ENCODE measurements around the gene C5.
"Not testable (repeated sequence)": the region's sequence is repeated elsewhere in the genome, so short reads cannot be mapped to it uniquely, and the experiment has no call there.

C5 gene

GRCh38 chr9:121050128-121050988 is at the start of gene C5:
Gene C5 (minus strand): TSS chr9:121050275. CDS start chr9:121050246, 29 bp downstream.
- DNase-seq (ENCODE audit: insufficient read length, low spot score), result no peak
- no peak for FAIRE-seq
- TF ChIP-seq CTCF (IDR thresholded peaks at IDR 0.05; ENCODE audit: insufficient read depth, missing control alignments), result no peak

GRCh38 chr9:121098567-121099198 is 48.6 kb upstream of the C5 start:
- no peak for FAIRE-seq
- DNase-seq (ENCODE audit: insufficient read length, low spot score), result no peak
- no peak for TF ChIP-seq CTCF (IDR thresholded peaks at IDR 0.05; ENCODE audit: insufficient read depth, missing control alignments)

- no peak for FAIRE-seq
- DNase-seq (ENCODE audit: insufficient read length, low spot score), result no peak
These were observed 45.0 kb upstream of the C5 start for GRCh38 chr9:121095057-121095456.

DNA sequence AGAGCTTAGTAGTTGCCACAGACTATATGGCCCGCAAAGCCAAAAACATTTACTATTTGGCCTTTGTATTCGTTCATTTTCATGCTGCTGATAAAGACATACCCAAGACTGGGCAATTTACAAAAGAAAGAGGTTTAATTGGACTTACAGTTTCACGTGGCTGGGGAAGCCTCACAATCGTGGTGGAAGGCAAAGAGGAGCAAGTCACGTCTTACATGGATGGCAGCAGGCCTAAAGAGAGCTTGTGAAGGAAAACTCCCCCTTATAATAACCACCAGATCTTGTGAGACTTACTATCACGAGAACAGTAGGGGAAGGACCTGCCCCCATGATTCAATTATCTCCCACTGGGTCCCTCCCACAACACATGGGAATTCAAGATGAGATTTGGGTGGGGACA is 40.7 kb upstream of the C5 start:
- not testable (repeated sequence) for FAIRE-seq; DNase-seq (ENCODE audit: insufficient read length, low spot score)

More at GRCh38 chr9:121095057-121095456, 45.0 kb upstream of the C5 start:
- TF ChIP-seq CTCF (IDR thresholded peaks at IDR 0.05; ENCODE audit: insufficient read depth, missing control alignments), result no peak

DNA sequence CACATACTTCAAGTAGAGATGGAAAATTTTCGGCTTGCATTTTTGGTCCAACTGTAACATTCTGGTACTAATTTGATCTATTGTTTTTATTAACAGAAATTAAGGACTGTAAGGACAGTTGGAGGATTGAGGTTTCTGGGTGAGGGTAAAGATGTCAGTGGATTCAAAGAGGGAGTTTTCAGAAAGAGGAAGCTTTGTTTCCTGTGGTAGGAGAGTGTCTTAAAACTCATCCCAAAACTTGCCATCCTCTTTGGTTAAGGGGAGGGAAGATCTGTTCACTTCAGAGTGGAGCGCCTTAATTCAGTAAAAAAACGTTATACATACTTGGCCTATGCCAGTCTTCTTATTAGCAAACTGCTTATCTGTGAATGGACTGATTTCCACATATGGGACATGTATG is 38.5 kb upstream of the C5 start:
- FAIRE-seq, result no peak
- DNase-seq (ENCODE audit: insufficient read length, low spot score), result no peak
- TF ChIP-seq CTCF (IDR thresholded peaks at IDR 0.05; ENCODE audit: insufficient read depth, missing control alignments), result no peak

DNA sequence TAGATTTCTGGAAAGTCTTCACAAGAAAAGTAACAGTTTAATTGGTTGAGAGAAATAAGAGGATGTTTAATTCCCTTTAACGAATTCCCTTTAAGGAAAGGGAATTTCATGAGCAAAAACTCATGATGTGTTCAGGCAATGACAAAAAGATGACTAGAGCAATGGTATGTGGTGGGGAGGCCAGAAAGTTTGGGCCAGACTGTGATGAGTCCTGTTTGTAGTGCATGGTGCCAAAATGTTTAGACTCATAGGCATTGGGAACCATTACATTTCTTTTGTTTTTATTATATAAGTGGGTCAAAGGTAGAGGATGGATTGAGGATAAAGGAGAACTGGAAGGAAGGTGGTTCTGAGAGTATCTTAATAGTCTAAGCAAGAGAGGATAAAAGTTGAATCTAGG is 35.6 kb upstream of the C5 start:
- DNase-seq (ENCODE audit: insufficient read length, low spot score) (no peak), FAIRE-seq (no peak)
- TF ChIP-seq CTCF (IDR thresholded peaks at IDR 0.05; ENCODE audit: insufficient read depth, missing control alignments), result no peak

DNA sequence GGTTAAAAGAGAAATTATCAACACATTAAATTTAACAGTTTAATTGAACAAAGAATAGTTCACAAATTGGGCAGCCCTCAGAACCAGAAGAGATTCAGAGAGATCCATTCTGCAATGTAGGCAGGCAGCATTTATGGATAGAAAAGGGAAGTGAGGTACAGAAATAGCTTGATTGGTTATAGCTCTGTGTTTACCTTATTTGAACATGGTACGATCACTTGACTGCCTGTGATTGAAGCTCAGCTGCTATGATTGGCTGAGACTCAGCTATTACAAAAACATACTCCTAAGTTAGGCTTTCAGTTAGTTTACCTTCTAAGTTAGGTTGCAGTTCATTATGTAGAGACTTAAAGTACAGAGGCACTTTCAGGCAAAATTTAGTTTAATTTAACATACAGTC is 32.0 kb upstream of the C5 start:
- TF ChIP-seq CTCF (IDR thresholded peaks at IDR 0.05; ENCODE audit: insufficient read depth, missing control alignments), result no peak
- FAIRE-seq (no peak), DNase-seq (ENCODE audit: insufficient read length, low spot score) (no peak)
